Hematopoietic multipotent progenitor cell treated with erythropoietin and hydrocortisone succinate and interleukin-3 and kit ligand, for 4 days (in vitro differentiated cells): ENCODE results near the gene LCN12.

ENCODE experiments used
- DNase-seq: peaks from one replicate; pipeline ENCODE4 v3.0.0-alpha.2; 2015

Gene LCN12

DNA sequence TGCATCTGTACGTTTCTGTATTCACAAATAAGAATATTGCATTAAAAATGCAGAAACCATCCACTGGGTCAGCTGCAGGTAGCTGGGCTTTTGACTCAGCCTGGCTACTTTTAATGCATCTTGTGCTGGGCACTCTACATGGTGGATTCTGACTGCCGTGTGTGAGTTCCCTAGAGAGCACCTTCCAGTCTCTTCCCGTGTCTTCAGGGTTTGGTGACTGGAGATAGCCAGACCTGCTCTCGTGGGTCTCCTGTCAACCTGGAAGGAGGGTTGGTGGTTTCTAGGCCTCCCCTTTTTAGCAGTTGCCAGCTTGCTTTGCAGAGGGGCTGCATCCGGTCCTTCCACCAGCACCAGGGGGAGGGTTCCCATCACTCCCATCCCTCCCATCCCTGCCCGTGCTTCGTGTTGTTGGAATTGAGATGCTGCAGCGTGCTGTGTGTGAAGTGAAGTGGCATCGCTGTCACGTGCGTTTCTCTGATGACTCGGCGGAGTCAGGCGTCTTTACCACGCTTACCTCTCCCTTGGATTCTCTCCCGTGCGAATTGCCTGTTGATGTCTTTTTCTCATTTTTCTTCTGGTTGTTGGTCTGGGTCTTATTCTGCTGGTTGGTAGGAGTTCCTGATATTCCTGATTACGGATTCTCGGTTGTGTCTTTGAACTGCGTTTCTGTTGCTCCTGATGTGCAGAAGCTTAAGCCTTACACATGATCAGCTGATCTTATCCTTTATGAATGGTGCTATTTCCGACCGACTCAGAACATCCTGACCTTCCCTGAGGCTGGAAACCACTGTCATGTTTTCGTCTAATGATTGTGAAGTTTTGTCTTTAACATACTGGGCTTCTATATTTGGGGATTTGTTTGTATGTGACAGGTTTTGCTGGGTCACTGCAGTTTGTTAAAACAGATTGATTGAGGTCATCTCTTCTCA, 24.5 kb upstream of the LCN12 start:
- no peak for DNase-seq

- no peak for DNase-seq
Observed at GRCh38 chr9:136928591-136928990, 23.5 kb upstream of the LCN12 start.

DNA sequence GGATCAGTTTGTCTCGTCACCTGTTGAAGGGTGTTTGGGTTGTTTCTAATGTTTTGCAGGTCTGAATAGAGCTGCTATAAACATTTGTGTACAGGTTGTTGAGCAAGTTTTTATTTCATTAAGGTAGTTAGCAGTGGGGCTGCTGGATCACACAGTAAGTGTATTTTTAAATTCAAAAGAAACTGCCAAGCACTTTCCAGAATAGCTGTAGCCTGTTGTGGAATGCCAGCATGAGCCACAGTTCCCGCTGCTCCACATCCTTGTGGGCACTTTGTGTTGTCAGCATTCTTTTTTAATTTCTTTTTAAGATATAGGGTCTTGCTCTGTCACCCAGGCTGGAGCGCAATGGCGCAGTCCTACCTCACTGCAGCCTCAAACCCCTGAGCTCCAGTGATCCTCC, 22.1 kb upstream of the LCN12 start:
- no peak for DNase-seq

DNA sequence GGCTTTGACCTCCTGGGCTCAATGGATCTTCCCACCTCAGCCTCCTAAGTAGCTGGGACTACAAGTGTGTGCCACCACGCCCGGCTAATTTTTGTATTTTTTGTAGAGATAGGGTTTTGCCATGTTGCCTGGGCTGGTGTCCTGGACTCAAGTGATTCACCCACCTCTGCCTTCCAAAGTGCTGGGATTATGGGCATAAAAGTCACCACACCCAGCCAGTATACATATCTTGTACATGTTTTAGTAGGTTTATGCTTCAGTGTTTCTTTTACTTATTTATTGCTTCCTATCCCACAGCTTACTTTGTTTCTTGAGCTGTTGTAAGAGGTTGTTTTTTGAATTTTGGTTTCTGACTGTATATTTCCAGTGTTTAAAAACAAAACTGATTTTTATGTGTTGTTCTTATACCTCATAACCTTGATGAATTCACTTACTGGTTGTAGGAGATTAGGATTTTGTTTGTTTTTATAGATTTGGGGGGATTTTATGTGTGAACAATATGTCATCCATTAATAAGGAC, 20.4 kb upstream of the LCN12 start:
- no peak for DNase-seq

DNA sequence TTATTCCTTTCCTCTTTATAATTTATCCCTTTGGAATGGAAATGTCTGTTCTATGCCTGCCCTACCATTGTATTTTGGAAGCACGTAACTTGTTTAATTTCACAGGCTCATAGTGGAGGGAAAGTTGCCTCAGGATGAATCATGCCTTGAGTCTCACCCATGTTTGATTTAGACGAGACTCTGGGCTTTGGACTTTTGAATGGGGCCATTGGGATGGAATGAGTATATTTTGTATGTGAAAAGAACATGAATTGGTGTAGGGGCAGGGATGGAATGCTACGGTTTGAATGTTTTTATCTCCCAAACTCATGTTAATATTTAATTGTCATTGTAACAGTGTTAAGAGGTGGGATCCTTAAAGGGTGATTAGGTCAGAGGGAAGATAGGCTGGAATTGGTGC, 17.8 kb upstream of the LCN12 start:
- DNase-seq: no peak

DNA sequence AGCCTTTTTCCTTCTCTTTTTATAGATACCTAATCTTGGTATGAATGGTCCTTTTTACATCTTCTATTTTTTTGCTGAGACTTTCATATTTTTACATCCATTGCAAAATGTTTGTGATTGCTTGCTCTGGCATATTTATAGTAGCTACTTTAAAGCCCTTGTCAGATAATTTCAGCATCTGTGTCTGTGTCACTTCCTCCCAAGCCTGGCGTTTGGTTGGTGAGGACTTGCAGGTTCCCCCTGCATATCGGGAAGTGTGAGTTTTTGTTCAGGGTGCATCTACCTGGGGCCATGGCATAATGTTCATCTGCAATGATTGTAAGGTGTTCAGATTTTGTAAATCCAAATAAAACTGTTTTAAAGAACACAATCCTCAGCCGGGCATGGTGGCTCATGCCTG, 16.4 kb upstream of the LCN12 start:
- no peak for DNase-seq

GRCh38 chr9:136936645-136937170, 15.4 kb upstream of the LCN12 start:
- DNase-seq: no peak

DNA sequence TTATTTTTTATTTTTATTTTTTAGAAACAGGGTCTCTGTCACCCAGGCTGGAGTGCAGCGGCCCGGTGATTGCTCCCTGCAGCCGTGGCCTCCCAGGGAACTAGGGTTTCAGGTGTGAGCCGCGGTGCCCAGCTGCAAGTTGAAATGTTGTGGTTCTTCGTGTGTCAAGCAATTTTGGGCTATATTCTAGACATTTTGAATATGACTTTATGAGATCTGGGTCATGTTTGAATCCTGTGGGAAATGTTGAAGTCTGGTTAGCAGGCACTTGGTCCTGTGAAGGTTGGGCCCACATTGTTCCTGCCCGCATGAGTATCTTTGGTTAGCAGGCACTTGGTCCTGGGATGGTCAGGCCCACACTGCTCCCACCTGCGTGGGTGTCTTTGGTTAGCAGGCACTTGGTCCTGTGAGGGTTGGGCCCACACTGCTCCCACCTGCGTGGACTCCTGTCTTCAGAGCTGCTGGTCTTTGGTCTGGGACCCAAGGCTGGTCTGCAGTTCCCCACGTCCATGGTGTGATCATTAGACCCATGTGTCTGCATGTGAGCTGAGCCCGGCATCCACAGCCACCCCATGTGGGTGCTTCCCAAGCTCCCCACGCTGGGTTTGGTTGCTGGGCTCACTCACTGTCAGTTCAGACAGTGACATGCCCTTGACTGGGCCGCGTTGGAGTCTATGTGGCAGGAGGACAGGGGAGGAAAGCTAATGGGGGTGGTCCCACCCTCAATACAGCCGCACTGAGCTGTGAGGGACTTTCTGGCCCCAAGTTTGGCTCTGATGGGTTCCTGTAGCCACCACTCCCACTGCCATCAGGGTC, 14.7 kb upstream of the LCN12 start:
- no peak for DNase-seq

GRCh38 chr9:136939431-136939995, 12.6 kb upstream of the LCN12 start:
- no peak for DNase-seq

- DNase-seq: no peak
Observed at GRCh38 chr9:136939996-136940525, 12.0 kb upstream of the LCN12 start.

DNA sequence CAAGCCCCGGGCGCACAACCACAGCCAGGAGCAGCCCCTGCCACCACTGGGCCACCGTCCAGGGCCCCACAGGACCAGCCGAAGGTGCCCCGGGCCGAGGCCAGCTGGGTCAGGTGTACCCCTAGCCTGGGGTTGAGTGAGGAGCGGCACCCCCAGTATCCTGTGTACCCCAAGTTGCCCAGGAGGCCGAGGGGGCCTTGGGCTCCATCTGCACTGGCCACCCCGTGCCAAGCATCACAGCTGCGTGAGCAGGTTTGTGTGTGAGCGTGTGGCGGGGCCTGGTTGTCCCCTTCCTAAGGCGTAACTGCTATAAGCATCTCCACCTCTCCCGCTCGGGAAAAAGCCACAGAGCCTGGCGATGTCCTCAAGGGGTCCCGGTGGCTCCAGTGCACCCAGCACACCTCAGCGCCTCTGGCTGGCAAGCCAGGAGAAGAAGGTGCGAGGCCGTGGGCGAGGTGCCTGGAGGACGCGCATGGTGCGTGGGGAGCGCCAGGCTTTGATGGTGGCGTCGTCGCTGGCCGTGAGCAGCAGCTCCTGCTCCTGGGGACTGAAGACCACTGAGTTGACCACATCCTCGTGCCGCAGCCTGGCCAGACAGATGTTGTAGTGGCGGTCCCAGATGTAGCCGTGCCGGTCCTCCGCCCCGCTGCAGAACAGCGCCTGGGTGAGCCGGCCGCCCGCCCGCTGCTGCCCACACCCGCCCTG, 11.4 kb upstream of the LCN12 start:
- DNase-seq: no peak

GRCh38 chr9:136941231-136942111, 10.6 kb upstream of the LCN12 start:
- no peak for DNase-seq

DNA sequence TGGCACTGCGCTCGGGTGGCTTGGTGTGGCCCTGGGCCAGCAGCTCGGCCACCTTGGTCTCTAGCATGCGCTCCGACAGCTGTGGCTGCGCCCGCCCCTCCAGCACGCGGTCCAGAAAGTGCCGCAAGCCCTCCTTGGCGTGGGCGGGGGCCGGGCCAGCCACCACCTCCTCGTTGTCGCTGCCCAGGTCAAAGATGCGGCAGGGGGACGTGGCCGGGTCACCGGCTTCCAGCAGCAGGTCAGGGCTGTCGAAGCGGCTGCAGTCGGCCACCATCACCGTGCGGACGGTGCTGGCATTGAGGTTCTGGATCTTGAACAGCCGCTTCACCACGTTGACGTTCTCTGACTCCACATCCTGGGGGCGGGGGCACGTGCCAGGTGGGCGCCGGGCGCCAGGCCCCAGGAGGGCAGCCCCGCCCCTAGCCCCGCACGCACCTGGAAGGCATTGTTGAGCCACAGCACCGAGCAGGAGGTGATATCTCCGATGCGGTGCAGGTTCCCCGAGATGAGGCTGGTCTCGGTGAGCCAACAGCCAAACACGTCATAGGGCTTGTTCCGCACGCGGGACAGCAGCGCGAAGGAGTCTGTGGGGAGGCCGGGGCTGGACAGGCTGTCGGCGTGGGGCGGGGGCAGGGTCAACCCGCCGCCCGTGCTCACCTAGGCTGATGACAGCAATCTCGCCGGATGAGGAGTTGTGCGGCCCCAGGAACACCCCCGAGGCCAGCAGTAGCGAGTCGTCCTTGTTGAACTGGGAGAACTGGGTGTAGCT, 9.8 kb upstream of the LCN12 start:
- DNase-seq: no peak

DNA sequence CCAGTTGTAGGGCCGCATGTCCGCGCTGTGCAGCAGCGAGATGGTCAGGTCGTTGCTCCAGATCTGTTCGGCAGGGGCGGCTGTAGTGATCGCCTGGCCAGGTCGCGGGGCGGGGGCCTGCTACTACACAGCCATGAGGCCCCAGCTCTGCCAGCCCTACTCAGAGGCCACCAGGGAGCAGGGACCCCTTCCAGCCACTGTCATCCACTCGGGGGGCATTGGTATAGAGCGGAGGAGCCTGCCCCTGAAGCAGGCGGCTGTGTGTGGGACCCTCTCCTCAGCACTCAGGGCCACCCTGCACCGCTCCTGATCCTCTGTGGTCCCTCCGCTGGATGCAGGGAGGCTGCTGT, 9.2 kb upstream of the LCN12 start:
- no peak for DNase-seq

DNA sequence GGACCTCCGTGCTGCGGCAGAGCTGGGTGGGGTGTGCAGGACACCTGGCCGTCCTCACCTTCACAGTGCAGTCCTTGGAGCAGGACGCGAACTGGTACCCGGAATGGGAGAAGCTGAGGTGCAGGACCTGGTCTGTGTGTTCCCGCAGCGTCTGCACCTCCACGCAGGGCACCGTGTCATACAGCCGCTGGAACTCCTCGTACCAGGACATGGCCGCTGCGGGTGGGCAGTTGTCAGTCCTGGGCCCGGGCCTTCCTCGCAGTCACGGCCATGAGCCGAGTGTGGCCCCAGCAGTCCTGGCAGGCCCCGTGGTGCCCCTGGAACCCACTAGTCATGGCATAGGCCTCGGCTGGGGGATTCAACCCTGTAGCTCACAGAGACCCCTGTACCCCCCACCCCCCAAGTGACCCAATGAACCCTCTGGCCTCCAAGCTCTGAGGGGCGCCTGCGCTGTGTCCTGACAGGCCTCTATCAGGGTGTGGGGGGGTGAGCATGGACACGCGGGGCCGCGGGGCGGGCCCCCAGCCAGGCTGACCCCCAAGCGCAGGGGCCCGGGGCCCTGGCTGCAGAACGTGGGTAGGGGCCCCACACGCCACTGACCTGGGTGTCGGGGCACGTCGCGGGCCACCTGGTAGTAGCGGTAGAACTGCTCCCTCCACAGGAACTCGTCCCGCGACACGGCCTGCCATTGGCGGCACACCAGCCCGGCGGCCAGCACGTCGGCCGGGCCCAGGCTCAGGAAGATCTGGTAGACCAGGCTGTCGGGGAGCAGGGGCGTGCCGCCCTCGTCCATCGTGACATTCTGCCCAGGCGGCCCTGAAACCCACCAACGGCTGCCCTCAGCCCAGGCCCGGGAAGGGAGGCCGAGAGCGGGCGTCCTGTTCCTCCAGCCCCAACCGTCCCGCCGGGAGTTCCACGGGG, 8.5 kb upstream of the LCN12 start:
- DNase-seq: peak; percentile 68

GRCh38 chr9:136944212-136944518, 7.9 kb upstream of the LCN12 start:
- peak; percentile 83 for DNase-seq

DNA sequence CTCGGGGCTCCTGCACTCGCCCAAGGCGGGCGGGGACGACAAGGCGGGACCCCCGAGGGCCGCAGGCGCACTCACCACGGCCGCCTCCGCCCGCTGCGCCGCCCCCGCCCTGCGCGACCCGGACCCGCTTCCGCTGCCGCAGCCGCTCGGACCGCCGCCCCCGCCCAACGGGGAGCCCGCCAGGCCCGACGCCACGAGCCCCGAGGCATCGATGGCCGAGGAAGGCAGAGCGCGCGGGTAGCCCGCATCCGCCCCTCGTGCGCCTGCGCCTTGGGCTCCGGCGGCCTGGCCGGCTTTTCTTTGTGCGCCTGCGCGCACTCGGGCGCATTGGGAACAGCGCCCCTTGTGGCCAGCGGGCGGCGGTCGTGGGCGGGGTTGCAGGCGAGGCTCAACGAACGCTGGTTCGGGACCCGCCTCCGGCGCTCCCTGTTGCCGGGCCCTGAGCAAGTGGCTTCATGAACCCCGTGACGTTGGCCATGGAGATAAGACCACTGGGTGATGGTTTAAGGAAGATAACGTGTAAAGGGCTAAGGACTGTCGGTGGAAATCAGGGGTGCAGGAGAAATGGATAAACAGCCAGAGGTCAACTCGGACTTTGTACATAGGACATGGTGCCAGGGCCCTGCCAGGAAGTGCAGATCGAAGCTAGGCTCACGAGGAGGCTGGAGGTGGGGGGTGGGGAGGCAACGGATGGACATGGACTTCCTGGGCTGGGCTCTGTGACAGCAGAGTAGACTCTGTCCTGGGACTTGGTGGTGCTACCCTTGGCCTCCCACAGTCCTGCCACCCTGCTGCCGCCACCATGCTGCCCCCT, 7.3 kb upstream of the LCN12 start, which contains the start of the genes C8G and FBXW5:
C8G (plus strand) TSS at position 725 of the 814 bp plus-strand sequence; CDS start at position 803, 78 bp downstream.
FBXW5 (minus strand) TSS at position 220 of the 814 bp plus-strand sequence. CDS start 655 bp downstream, outside the sequence.
- DNase-seq: peak; percentile 98
